Esophagus mucosa (tissue), 1 donor: ENCODE data around the gene TMUB1. TPM values are rescaled to one million over a fixed set of nuclear protein-coding genes. Genes with fewer than 3 reads are reported as not detected.

ENCODE experiments used
- ATAC-seq: fragments of 200-7000 bp; cut with Tn5 transposase; one replicate; pipeline ENCODE4 v1.9.1; 2020
- total RNA-seq: library from RNA; stranded (reverse); gene quantifications from one replicate; pipeline ENCODE4 v1.2.4, GENCODE V29; 2023
- donor health status: DM: yes; HTN: yes; CAD: no.

TMUB1 gene
- total RNA-seq, 1 donor from 2014 or later, result 23.2 TPM

DNA sequence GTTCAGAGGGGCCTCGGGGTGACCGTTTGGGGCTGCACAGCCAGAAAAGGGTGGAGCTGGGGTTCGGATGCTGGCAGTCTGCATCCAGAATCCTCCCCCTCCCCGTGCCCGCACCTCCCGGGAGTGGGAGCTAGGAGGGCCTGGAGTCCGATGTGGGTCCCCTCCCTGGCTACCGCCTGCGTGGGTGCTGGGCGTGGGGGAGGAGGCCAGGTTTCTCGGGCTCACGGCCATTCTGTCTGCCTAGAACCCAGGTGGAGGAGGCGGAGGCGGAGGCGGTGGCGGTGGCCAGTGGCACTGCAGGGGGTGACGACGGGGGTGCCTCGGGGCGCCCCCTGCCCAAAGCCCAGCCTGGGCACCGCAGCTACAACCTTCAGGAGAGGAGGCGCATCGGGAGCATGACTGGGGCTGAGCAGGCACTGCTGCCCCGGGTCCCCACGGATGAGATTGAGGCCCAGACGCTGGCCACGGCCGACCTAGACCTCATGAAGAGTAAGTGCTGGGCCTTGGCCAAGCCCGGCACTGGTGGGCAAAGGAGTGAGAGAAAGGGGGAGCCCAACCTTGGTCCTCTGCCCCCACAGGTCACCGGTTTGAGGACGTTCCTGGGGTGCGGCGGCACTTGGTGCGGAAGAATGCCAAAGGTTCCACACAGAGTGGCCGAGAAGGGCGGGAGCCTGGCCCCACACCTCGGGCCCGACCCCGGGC is 16.9 kb downstream of the TMUB1 start:
- no peak for ATAC-seq

DNA sequence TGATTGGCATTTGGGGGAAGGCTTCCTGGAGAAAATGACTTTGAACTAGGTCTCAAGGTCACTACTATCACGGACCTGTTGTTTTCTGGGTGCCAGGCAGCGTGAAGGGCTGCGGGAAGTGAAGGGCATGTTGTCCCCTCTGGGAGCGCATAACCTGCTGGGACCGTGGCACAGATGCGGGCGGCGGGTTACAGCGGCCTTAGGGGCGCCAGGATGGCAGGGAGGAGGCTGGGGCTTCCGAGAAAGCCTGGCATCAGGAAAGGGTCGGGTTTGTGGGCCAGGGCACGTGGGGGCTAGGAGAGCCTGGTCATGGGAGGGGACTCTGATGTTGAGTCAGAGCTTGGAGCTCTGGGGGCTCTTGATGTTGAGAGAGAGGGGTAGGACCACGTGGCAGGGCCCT is 17.8 kb downstream of the TMUB1 start:
- ATAC-seq, result no peak

DNA sequence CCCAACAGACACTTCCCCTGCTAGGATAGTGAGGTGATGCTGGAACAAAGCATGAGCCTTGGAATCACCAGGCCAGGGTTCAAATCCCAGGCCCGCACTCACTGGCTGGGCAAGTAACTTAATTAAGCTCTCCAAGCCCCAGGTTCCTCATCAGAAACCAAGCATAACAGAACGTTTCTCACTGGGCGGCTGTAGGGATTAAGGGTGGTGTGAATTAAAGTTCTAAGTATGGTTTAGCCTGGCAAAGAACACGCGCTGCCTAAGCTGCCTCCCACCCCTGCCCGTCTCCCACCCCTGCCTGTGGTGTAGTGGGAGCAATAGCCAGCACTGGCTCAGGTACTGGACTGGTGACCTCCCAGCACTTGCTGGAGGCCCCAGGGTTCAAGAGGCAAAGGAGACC is 18.3 kb downstream of the TMUB1 start:
- ATAC-seq, result no peak

DNA sequence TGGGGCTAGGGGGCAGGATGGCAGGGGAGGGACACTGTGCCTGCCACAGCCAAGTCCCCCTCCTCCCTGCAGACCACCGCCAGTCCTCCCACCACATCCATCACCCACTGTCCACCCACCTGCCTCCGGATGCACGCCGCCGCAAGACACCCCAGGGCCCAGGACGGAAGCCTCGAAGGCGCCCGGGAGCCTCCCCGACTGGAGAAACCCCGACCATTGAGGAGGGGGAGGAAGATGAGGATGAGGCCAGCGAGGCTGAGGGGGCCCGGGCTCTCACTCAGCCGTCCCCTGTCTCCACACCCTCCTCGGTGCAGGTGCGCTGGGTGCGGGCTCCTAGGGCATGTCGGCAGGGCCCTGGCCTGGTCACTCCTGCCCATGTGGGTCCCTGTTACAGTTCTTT is 18.8 kb downstream of the TMUB1 start:
- ATAC-seq, result no peak

DNA sequence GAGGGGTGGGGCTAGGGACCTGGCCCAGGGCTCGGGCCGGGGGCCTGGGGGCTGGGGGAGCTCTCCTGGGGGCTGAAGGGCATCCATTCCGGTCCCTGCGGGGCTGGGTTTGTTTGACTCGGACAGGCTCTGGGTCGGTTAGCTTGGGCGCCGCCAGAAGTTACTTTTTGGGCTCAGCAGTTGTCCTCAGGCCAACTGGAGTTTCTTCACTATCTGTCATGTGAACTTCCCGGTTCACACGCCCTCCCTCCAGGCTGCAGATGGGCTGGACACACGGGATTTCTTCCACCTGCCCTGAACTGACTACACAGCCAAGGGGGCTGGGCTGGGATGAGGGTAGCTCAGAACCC is 20.1 kb downstream of the TMUB1 start:
- peak; percentile 5 for ATAC-seq

DNA sequence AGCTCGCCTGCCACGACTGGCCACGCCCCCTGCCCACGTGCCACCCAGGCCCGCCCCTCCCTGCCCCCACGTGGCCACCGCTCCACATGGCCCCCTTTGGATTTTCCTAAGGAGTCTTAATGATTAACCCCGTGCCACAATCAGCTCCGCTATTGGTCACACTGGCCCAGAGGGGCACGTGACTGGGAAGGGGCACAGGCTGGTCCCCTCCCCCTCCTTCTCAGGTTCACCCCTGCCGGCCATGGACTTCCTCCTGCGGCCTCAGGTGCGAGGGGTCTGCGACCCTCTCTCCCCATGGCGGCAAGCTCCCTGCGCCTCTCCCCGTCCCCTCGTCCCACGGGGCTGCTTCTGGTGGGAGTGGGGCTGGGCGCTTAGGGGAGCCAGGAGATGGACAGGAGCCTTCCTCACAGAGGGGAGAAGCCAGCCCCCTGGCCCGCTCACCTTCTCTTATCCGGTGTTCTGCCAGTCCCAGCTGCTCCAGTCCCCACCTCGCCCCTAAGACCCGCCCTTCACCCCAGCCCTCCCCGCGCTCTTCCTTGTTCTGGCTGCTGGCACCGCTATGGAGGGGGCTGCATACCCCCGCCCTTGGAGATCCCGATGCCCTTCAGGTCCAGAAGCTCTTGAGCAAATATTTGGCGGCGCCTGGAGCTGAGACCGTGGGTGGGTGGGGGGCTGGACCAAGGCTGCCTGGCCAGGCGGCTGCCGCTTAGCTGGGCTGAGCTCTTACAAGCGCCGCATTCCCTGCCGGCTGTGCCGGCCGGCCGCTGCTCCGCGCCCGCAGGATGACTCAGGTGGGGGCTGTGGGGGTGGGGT is 20.7 kb downstream of the TMUB1 start:
- ATAC-seq, result no peak

DNA sequence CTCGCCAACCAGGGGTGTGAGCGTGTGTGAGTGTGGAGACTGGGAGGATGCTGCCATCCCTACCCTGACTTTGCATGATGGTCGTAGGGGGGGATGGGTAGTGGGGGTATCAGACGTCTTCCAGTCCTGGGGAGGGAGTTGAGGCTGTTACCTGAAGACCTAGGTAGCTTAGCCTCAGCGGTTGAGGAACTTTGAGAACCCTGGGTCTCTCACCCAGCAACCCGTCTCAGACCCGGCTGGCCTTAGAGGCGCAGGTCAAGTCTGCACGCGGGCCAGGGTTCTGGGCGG is 21.2 kb downstream of the TMUB1 start:
- ATAC-seq, result no peak

DNA sequence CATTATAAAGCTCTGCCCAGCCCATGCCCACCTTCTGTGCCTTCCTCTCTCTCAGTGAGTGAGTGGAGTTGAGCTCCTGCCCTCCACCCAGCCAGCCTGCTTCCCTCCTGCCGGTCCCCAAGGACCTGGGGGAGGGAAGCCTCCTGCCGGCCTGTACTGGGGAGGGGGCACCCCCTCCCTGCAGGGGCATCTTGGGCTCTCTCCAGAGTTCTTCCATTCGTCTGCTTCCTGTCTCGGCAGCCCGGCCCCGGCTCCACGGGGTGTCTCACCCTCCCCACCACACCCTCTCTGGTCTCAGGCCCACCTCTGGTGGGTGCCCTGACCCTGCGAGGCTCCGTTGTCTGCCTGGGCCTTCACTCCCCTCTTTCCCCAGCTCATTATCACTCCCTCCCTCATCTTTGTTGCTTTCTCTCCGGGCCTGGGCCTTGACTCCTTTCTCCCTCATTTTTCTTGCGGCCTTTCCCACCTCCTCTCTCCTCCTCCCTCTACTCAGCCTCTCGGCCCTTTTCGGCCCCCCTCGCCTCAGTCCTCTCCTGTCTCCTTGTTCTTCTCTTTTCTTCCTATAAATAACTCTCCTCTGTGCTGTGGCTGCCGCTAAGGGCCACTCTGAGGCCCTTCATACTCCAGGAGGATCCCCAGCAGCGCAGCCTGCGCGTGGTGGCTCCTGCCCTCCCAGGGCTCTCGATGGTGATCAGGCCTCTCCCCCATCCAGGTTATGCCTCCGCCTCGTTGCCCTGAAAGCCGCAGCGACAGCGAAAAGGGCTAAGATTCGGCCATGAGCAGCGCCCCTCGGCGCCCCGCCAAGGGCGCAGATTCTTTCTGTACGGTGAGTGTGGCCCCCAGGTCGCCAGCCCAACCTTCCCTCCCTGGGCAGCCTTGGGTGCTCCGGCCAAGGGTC is 21.8 kb downstream of the TMUB1 start:
- no peak for ATAC-seq

DNA sequence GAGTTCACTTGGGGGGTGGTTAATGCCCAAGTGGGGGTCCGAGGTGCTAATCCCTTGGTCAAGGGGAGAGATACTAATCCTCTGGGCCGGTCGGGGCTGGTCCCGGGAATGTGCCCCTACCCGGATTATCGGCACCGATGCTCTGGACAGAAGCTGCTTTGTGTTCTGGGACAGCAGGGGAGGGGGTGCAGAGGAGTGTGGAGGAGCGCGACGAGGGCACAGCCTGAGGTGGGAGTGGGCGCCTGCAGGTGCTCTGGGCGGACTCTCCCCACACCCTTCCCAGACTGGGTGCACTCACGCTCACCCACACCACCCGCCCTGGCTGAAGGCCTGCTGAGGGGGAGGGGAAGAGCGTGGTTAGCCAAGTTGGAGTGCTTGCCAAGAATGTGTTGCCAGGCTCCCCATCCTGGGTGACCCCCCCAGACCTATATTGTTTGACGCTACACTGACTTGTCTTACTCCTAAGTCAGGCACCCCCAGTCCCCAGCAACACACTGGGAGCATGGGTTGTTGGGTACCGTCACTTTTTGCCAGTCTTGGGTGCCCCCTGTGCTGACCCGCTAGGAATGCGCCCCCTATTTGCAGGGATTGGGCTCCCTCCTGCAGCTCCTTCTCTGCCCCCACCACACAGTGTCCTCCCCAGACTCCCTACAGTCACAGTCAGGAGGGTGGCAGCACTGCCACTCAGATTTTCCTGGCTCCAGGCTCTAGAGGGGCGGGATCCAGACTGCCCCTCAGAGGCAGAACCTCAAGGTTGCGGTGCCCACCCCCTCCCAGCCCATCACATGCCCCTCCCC is 22.7 kb downstream of the TMUB1 start:
- ATAC-seq, result no peak

DNA sequence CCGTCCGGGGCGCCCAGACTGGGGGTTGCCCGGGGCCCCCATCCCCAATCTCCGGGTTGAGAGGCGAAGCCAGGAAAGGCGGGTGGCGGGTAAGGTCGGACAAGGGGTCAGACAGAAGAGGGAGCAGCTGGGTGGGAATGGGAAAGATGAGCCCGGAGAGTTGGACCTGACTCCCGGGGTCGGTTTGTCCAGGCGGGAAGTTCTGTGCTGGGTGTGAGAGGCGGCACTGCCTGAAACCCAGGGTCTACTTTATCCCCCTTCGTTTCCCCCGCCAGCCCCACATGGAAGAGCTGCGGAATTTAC is 23.2 kb downstream of the TMUB1 start:
- ATAC-seq, result no peak

DNA sequence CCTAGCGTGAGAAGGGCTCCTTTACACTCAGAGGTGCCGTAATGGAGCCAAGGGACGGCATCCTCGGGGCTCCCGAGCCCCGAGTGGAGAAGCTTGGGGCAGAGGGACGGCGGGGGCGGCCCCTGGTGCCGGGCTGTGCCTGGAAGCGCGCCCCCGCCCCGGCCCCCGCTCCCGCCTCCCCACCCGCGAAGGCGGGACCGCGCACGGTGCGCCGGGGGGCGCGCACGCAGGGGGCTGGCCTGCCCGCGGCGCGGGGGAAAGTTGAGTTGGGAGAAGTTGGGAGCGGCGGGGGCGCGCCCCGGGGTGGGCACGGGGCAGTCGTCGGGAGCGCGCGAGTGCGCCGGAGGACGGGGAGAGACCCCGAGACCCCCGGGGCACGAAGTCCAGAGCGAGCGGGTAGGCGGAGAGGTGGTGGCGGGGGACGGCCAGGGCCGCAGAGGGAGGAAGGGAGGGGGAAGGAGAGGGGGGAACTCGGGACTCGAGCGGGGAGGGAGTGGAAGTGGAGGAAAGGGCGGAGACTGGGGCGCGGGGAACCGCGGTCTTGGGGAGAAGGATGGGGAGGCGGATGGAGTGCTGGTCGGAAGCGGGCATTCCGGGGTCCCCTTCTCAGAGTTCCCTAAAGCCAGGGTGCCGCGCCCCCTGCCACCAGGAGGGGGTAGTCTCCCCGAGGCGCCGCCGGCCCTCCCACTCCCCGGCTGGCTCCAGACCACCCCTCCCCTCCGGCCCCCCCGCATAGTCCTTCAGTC is 23.8 kb downstream of the TMUB1 start, which contains the start of gene SLC4A2:
Gene SLC4A2 (plus strand): TSS at position 223 of the 746 bp plus-strand sequence. CDS start 2,399 bp downstream, outside the sequence.
- peak; percentile 47 for ATAC-seq

DNA sequence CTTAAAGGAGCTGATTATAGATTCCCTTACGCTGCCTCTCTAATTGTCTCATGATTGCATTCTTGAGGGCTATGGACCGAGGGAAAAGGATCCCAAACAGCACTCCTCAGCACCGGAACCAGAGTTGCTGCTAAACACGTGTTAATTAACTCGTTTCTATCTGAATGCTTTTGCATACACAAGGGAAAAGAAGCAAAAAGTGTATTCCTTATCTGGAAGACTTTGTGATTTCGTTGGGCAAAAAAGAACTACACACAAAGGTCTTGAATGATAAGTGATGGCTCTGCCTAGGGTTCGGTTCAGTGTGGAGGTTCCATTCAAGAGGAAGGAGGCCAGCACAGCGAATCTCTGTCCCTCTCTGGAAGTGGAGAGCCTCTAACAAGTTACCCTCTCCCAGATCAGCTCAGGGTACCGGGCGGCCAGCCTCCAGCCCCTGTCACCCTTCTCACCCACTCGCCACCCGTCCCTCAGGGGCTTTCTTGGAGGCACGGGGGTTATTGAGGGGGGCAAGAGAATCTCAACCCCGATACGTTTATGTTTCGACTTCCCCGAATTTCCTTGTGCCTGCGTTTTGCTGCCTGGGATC is 24.4 kb downstream of the TMUB1 start:
- ATAC-seq, result no peak

DNA sequence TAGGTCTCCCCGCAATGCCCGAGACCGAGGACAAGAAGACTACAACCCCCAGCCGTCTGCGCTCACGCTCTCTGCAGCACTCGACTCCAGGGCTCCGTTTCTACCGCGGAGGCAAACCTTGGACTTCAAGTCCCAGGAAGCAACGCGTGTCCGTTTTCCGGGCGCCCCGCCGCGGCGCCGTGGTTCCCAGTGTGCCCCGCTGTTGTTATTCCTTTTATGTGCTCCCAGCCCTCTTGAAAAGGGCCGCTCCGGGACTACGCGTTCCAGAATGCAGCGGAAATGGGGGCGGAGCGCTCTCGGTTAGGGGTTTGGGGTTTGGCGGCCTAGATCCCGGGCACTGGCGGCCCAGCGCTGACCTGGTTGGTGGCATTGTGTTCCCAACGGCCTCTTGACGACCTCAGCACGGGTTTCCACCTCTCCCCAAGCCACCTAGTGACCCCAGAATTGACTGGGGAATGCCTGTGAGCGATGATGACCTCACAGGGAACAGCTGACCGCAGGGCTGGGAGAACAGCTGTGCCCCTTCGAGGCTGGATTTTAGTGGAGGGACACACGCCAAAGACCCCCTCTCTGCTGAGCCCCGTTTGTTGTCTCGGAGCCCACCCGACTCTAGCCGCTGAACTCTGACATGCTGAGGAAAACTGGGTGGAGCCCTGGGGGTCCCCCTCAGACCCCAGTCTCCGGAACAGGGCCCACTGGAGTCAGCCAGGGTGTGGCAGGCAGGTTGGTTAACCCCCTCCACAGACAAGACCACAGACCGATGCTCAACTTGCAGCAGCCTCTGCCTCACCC is 25.1 kb downstream of the TMUB1 start:
- ATAC-seq, result peak; percentile 92

DNA sequence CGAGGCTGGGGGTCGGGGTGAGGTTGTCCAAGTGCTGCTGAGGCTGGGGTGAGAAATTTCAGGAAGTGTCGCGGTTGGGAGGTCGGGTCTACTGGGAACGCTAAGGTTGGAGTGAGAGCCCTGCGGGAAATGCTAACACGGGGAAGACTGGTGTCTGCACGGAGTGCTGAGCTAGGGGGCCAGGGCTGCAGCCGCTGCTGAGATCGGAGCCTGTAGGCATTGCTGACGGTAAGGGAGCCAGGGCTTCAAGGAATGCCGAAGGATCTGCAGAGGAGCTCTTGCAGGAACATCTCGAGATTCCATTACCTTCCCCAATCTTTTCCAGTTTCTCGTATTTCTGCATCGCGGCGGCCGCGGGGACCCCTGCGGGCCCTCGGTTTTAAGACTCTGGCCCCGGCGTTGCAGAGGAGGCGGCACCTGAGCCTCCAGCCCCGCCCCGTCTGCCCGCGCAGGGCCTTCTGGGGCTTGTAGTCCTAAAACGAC is 25.7 kb downstream of the TMUB1 start, which contains the start of gene CDK5:
Gene CDK5 (minus strand): TSS at position 392 of the 483 bp plus-strand sequence. CDS start 49 bp downstream, at position 343.
- no peak for ATAC-seq

DNA sequence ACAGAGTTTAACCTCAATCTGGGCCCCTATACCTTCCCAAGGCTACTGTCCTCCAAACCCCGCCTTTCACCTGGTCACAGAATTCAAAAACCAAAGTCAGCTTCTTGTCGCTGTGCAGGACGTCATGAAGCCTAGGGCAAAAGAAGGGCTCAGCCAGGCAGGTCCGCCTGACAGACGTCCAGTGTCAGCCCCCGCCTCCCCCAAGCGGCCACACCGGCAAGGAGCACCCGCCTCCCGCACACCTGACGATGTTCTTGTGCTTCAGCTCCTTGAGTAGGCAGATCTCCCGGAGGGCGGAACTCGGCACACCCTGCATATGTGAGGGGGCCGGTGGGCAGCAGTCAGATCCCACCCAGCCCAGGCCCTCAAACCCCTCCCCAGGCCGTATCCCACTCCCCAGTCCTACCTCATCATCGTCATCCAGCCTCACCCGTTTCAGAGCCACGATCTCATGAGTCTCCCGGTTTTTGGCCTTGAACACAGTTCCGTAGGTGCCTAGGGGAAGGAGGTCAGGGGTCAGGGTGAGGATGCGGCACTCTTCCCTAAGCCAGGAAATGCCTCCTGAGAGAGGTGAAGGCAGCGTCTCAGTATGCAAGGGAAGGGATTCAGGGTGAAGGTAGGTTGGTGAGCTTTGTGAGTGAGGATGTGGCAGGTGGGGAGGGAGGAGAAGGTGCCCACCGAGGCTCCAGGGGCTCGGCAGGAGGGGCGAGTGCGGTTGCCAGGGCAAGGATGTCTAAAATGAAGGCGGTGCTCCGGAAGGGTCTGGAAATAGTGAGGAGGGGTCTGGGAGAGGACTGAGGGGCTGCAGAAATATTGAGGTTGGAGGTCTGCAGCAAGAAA is 26.4 kb downstream of the TMUB1 start:
- no peak for ATAC-seq

DNA sequence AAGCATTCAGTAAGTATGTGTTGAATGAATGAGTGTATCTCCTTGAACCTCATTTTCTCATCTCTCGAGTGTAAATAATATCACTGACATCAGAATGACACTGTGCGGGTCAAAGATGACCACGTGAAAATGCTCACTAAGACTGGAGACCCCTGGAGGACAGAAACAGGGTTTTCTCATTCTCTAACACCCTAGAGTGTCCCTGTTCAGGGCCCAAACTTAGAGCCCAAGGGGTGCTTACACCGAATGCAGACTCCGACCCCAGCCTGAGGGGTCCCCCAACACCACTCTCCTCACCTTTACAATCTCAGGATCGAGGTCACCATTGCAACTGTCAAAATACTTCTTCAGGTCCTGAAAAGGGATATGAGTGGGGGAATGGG is 27.0 kb downstream of the TMUB1 start:
- no peak for ATAC-seq

DNA sequence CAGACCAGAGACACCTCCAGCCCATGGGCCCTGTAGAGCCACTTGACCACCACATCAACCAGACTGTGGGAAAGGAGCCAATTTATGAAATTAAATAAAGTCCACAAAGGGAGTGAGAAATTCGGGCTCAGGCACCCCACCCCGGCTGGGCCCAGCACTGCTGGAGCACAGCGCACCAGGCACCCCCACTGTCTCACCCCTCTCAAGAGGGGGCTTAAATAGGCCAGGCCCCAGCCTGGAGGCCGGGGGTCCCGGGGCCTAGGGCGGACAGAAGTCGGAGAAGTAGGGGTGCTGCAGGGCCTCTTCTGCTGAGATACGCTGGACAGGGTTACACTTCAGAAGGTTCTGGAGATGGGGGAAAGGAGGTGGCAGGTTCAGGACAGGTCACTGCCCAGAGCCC is 29.5 kb downstream of the TMUB1 start:
- no peak for ATAC-seq

DNA sequence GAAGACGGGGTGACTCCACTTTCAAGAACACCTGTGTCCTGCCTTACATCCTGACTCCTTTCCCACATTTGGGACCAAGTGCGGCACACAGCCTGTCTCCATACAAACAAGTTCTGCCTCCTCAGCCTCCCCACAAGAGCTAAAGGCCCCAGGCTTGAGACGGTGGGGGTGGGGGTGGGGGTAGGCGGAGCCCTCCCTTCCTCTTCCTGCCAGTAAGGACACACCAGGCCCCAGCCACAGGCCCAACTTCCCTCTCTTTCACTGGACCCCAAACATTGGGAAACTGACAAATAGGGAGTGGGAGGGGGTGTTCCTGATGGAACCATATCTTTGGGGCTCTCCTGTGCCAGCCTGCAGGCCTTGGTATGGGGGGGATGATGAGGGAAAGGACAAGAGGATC is 30.2 kb downstream of the TMUB1 start:
- ATAC-seq, result no peak

DNA sequence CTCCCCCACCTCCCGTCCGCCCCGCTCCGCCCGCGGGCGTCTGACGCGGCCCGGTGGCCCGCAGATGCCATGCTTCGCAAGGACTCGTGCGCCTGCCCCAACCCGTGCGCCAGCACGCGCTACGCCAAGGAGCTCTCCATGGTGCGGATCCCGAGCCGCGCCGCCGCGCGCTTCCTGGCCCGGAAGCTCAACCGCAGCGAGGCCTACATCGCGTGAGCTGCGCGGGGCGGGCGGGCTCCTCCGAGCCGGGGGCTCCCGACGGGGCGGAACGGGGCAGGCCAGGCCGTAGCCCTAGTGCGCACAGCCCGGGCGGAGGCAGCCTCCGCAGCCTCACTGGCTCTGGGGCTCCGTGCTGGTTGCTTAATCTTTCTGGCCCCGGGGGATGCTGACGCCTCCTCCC is 32.2 kb downstream of the TMUB1 start:
- peak; percentile 66 for ATAC-seq
